WTC11 (cell line): ENCODE results near the gene RAD9B.

Experiments
- AFF4 ChIP-seq: sonication (generic); formaldehyde crosslinking; IDR thresholded peaks from 2 replicates; pipeline ENCODE4 v1.8.1; 2023; ENCODE audit warnings: mild to moderate bottlenecking, missing genetic modification reagents, borderline replicate concordance
- CTCF ChIP-seq: fragments of 200-600 bp; IDR thresholded peaks from 2 replicates; pipeline ENCODE4 v1.8.0; 2022; ENCODE audit warnings: antibody characterized with exemption
- E2F5 ChIP-seq: sonication (generic); formaldehyde crosslinking; IDR thresholded peaks from 2 replicates; pipeline ENCODE4 v1.8.1; 2022; ENCODE audit warnings: mild to moderate bottlenecking, moderate library complexity, missing genetic modification reagents
- NFYB ChIP-seq: sonication (generic); formaldehyde crosslinking; conservative IDR thresholded peaks from 2 replicates; pipeline ENCODE4 v1.8.0; 2022; ENCODE audit warnings: low read depth, missing genetic modification reagents
- NR1H2 ChIP-seq: sonication (generic); formaldehyde crosslinking; IDR thresholded peaks from 2 replicates; pipeline ENCODE4 v1.9.0; 2021; ENCODE audit warnings: mild to moderate bottlenecking, moderate library complexity, missing genetic modification reagents
- SP1 ChIP-seq: sonication (generic); formaldehyde crosslinking; conservative IDR thresholded peaks from 2 replicates; pipeline ENCODE4 v1.8.1; 2022; ENCODE audit warnings: missing genetic modification reagents
- TCF7 ChIP-seq: sonication (generic); formaldehyde crosslinking; IDR thresholded peaks from 2 replicates; pipeline ENCODE4 v1.8.0; 2022; ENCODE audit warnings: mild to moderate bottlenecking, low read depth, missing genetic modification reagents, moderate library complexity
- TP53 ChIP-seq: sonication (generic); formaldehyde crosslinking; IDR thresholded peaks from 2 replicates; pipeline ENCODE4 v1.8.1; 2023; ENCODE audit warnings: mild to moderate bottlenecking, missing genetic modification reagents
- USF1 ChIP-seq: sonication (generic); formaldehyde crosslinking; IDR thresholded peaks from 2 replicates; pipeline ENCODE4 v1.8.0; 2022; ENCODE audit warnings: mild to moderate bottlenecking, missing genetic modification reagents
- USF2 ChIP-seq: sonication (generic); formaldehyde crosslinking; IDR thresholded peaks from 2 replicates; pipeline ENCODE4 v1.8.1; 2023; ENCODE audit warnings: mild to moderate bottlenecking, missing genetic modification reagents, moderate library complexity
- ZBTB21 ChIP-seq: sonication (generic); formaldehyde crosslinking; IDR thresholded peaks from 2 replicates; pipeline ENCODE4 v1.8.1; 2023; ENCODE audit warnings: mild to moderate bottlenecking, missing genetic modification reagents, borderline replicate concordance
- ZNF317 ChIP-seq: sonication (generic); formaldehyde crosslinking; IDR thresholded peaks from 2 replicates; pipeline ENCODE4 v1.8.1; 2023; ENCODE audit warnings: low read depth, mild to moderate bottlenecking, moderate library complexity, missing genetic modification reagents, borderline replicate concordance

GRCh38 chr12:110534811-110535210 lies 32.7 kb downstream of the RAD9B start:
- TF ChIP-seq CTCF (no peak), AFF4 (CRISPR knock-in tag) (no peak), NR1H2 (CRISPR knock-in tag) (no peak), E2F5 (CRISPR knock-in tag) (no peak), ZBTB21 (CRISPR knock-in tag) (no peak), NFYB (CRISPR knock-in tag) (no peak), ZNF317 (CRISPR knock-in tag) (no peak), USF1 (CRISPR knock-in tag) (no peak), TCF7 (CRISPR knock-in tag) (no peak), TP53 (CRISPR knock-in tag) (no peak), USF2 (CRISPR knock-in tag) (no peak), SP1 (CRISPR knock-in tag) (no peak)
